H9 (cell line): ENCODE data around the gene ARRB1. TPM values are rescaled to one million over a fixed set of nuclear protein-coding genes. Genes with fewer than 3 reads are reported as not detected.

ENCODE experiments used
- DNase-seq: peaks from one replicate; pipeline ENCODE4 v3.0.0-alpha.2; 2017
- H2AFZ ChIP-seq: one replicate; pipeline ENCODE4 v1.6.1; 2013; ENCODE audit warnings: mild to moderate bottlenecking, low read length, control low read depth, moderate library complexity
- H2AK5ac ChIP-seq: 2 replicates; pipeline ENCODE4 v1.6.1; 2013; ENCODE audit warnings: low read length, control low read depth, mixed read lengths; ENCODE audit not compliant: insufficient read length
- H2BK120ac ChIP-seq: one replicate; pipeline ENCODE4 v1.6.1; 2013; ENCODE audit warnings: low read depth, mild to moderate bottlenecking, low read length, control low read depth, inconsistent platforms; ENCODE audit not compliant: poor library complexity, severe bottlenecking
- H2BK12ac ChIP-seq: 2 replicates; pipeline ENCODE4 v1.6.1; 2013; ENCODE audit warnings: low read length, control low read depth, mixed read lengths, low read depth; ENCODE audit not compliant: insufficient read length
- H2BK15ac ChIP-seq: 2 replicates; pipeline ENCODE4 v1.6.1; 2013; ENCODE audit warnings: low read depth, low read length, control low read depth
- H2BK20ac ChIP-seq: one replicate; pipeline ENCODE4 v1.6.1; 2013; ENCODE audit warnings: low read depth, mild to moderate bottlenecking, low read length, control low read depth, inconsistent platforms; ENCODE audit not compliant: poor library complexity, severe bottlenecking
- H2BK5ac ChIP-seq: 2 replicates; pipeline ENCODE4 v1.6.1; 2013; ENCODE audit warnings: low read length, control low read depth, mixed read lengths; ENCODE audit not compliant: insufficient read length
- H3K14ac ChIP-seq: 2 replicates; pipeline ENCODE4 v1.6.1; 2013; ENCODE audit warnings: low read length, control low read depth; ENCODE audit not compliant: insufficient read depth
- H3K18ac ChIP-seq: 2 replicates; pipeline ENCODE4 v1.6.1; 2013; ENCODE audit warnings: low read depth, mild to moderate bottlenecking, mixed read lengths, low read length, control low read depth; ENCODE audit not compliant: insufficient read length
- H3K23ac ChIP-seq: 2 replicates; pipeline ENCODE4 v1.6.1; 2013; ENCODE audit warnings: low read length, control low read depth, mixed read lengths, low read depth; ENCODE audit not compliant: insufficient read length
- H3K23me2 ChIP-seq: 2 replicates; pipeline ENCODE4 v1.6.1; 2013; ENCODE audit warnings: low read depth, mild to moderate bottlenecking, mixed read lengths, low read length, control low read depth; ENCODE audit not compliant: insufficient read length, poor library complexity, severe bottlenecking
- H3K27ac ChIP-seq: 2 replicates; pipeline ENCODE4 v1.5.1; 2013; ENCODE audit warnings: low read length, control low read depth, mixed read lengths, low read depth; ENCODE audit not compliant: insufficient read length
- H3K27me3 ChIP-seq: 2 replicates; pipeline ENCODE4 v1.6.1; 2013; ENCODE audit warnings: low read length, control low read depth, inconsistent platforms; ENCODE audit not compliant: insufficient read depth
- H3K4ac ChIP-seq: 2 replicates; pipeline ENCODE4 v1.6.1; 2013; ENCODE audit warnings: low read depth, mild to moderate bottlenecking, control low read depth, inconsistent platforms, low read length, moderate library complexity
- H3K4me1 ChIP-seq: 2 replicates; pipeline ENCODE4 v1.6.1; 2013; ENCODE audit warnings: low read length, control low read depth, inconsistent platforms; ENCODE audit not compliant: insufficient read depth
- H3K4me2 ChIP-seq: 2 replicates; pipeline ENCODE4 v1.6.1; 2013; ENCODE audit warnings: low read length, control low read depth, mixed read lengths; ENCODE audit not compliant: insufficient read length, insufficient read depth
- H3K56ac ChIP-seq: 2 replicates; pipeline ENCODE4 v1.6.1; 2013; ENCODE audit warnings: low read depth, mild to moderate bottlenecking, mixed read lengths, low read length, control low read depth; ENCODE audit not compliant: insufficient read length
- H3K79me1 ChIP-seq: 2 replicates; pipeline ENCODE4 v1.6.1; 2013; ENCODE audit warnings: low read depth, mild to moderate bottlenecking, moderate library complexity, low read length, control low read depth, inconsistent platforms; ENCODE audit not compliant: insufficient read depth, poor library complexity, severe bottlenecking
- H3K79me2 ChIP-seq: 2 replicates; pipeline ENCODE4 v1.6.1; 2013; ENCODE audit warnings: low read length, control low read depth, inconsistent platforms; ENCODE audit not compliant: insufficient read depth
- H3K9ac ChIP-seq: 2 replicates; pipeline ENCODE4 v1.6.1; 2013; ENCODE audit warnings: low read length, control low read depth, mixed read lengths; ENCODE audit not compliant: insufficient read length; ENCODE audit errors: extremely low read depth
- H3K9me3 ChIP-seq: one replicate; pipeline ENCODE4 v1.6.1; 2013; ENCODE audit warnings: low read depth, low read length, inconsistent platforms; ENCODE audit not compliant: control insufficient read depth
- H3T11ph ChIP-seq: one replicate; pipeline ENCODE4 v1.6.1; 2013; ENCODE audit warnings: mild to moderate bottlenecking, low read length, control low read depth, inconsistent platforms
- H4K20me1 ChIP-seq: one replicate; pipeline ENCODE4 v1.6.1; 2013; ENCODE audit not compliant: control insufficient read depth, insufficient read length, insufficient read depth
- H4K5ac ChIP-seq: 2 replicates; pipeline ENCODE4 v1.6.1; 2013; ENCODE audit warnings: low read depth, mild to moderate bottlenecking, mixed read lengths, low read length, control low read depth; ENCODE audit not compliant: insufficient read length
- H4K8ac ChIP-seq: replicated peaks from 2 replicates; pipeline ENCODE4 v1.6.1; 2013; ENCODE audit warnings: low read length, control low read depth, mixed read lengths, low read depth; ENCODE audit not compliant: insufficient read length
- H4K91ac ChIP-seq: 2 replicates; pipeline ENCODE4 v1.6.1; 2013; ENCODE audit warnings: low read depth, mild to moderate bottlenecking, moderate library complexity, mixed read lengths, low read length, control low read depth; ENCODE audit not compliant: insufficient read length
- H3K27ac Mint-ChIP-seq, 3 experiments: 2 replicates in 2 of 3; 3 replicates in 1 of 3; pipeline ENCODE4 v1.8.0; 2020 to 2021; ENCODE audit warnings: mixed read lengths in 3 of 3, mild to moderate bottlenecking in 1 of 3, moderate library complexity in 1 of 3
- H3K27me3 Mint-ChIP-seq: 2 replicates; pipeline ENCODE4 v1.8.0; 2021; ENCODE audit warnings: low read depth, mild to moderate bottlenecking, moderate library complexity, mixed read lengths
- H3K36me3 Mint-ChIP-seq, 3 experiments: 2 replicates in 2 of 3; 3 replicates in 1 of 3; pipeline ENCODE4 v1.8.0; 2020 to 2021; ENCODE audit warnings: low read depth in 3 of 3, mixed read lengths in 3 of 3; ENCODE audit not compliant: insufficient read depth in 1 of 3
- H3K4me1 Mint-ChIP-seq, 2 experiments: 2 replicates each; pipeline ENCODE4 v1.8.0; 2020; ENCODE audit warnings: mixed read lengths in 2 of 2
- H3K4me3 Mint-ChIP-seq, 2 experiments: 2 replicates in 1 of 2; 3 replicates in 1 of 2; pipeline ENCODE4 v1.8.0; 2020 to 2021; ENCODE audit warnings: mild to moderate bottlenecking in 2 of 2, mixed read lengths in 2 of 2, moderate library complexity in 1 of 2
- H3K9me3 Mint-ChIP-seq, 2 experiments: 2 replicates in 1 of 2; 3 replicates in 1 of 2; pipeline ENCODE4 v1.8.0; 2020; ENCODE audit warnings: mild to moderate bottlenecking in 2 of 2, mixed read lengths in 2 of 2, moderate library complexity in 1 of 2
- WGBS: extraction: QIAGEN DNeasy Blood & Tissue Kit; methylation state at CpG from one replicate; pipeline ENCODE4 v1.1.7; 2013; ENCODE audit warnings: missing lambda C conversion rate, low lambda C conversion rate, mixed read lengths; ENCODE audit not compliant: insufficient read length; ENCODE audit errors: extremely low coverage; 5-methylcytosine and 5-hydroxymethylcytosine counted together
- total RNA-seq: library from RNA; stranded (reverse); gene quantifications from 2 replicates; pipeline ENCODE4 v1.2.1, GENCODE V29; 2021
- TF ChIP-seq, protein P1 (sequence below): fragments of 200-600 bp; sonication (generic); conservative IDR thresholded peaks from 3 replicates; pipeline ENCODE4 v1.8.0; 2021; ENCODE audit warnings: antibody characterized with exemption, mild to moderate bottlenecking

ARRB1 gene
- total RNA-seq, 1 experiment from 2014 or later: 20.6 TPM

DNA sequence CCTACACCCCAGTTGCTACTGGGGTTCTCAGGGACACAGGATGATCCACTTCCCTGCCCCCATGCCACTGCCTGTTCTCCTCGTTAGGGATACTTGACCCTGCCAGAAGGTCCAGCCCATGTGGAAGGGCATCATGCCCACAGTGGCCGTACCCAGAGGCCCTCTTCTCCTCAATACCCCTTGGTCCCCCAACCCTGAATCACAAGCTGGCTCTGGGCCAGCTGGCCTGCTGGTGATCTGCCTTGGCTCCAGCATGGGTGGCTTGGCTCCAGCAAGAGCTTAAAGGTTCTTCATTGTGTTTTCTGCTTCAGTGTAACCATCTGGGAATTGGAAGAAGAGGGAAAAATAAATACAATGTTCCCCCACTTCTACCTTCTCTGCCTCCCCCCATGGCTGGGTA lies 122.0 kb downstream of the ARRB1 start:
- H2AFZ ChIP-seq: no peak overlapping the region
- no peak overlapping the region for H2BK15ac ChIP-seq
- H3K9ac ChIP-seq: no peak overlapping the region
- no peak overlapping the region for H2BK12ac ChIP-seq
- no peaks in the 10 kb centered on the region for H3K4me1 ChIP-seq
- H4K91ac ChIP-seq: no peak overlapping the region
- H3K18ac ChIP-seq: no peak overlapping the region
- no peak overlapping the region for H2BK120ac ChIP-seq
- no peaks in the 10 kb centered on the region for H3K23me2 ChIP-seq
- no peak overlapping the region for H3K27ac ChIP-seq
- no peak overlapping the region for H2BK5ac ChIP-seq
- H3K79me1 ChIP-seq: no peaks in the 10 kb centered on the region
- no peaks in the 10 kb centered on the region; the same call in 1 of the 2 replicates for H3K27me3 ChIP-seq
- H3K4ac ChIP-seq: no peak overlapping the region
- H2BK20ac ChIP-seq: no peak overlapping the region
- no peaks in the 10 kb centered on the region for H4K20me1 ChIP-seq
- H4K5ac ChIP-seq: no peak overlapping the region
- no peak overlapping the region for H3T11ph ChIP-seq
- TF ChIP-seq, protein P1, sequence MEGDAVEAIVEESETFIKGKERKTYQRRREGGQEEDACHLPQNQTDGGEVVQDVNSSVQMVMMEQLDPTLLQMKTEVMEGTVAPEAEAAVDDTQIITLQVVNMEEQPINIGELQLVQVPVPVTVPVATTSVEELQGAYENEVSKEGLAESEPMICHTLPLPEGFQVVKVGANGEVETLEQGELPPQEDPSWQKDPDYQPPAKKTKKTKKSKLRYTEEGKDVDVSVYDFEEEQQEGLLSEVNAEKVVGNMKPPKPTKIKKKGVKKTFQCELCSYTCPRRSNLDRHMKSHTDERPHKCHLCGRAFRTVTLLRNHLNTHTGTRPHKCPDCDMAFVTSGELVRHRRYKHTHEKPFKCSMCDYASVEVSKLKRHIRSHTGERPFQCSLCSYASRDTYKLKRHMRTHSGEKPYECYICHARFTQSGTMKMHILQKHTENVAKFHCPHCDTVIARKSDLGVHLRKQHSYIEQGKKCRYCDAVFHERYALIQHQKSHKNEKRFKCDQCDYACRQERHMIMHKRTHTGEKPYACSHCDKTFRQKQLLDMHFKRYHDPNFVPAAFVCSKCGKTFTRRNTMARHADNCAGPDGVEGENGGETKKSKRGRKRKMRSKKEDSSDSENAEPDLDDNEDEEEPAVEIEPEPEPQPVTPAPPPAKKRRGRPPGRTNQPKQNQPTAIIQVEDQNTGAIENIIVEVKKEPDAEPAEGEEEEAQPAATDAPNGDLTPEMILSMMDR: no peak
- Mint-ChIP-seq H3K9me3 (no peaks in the 10 kb centered on the region), H3K27me3 (peaks cover 9% of the 10 kb centered on the region), H3K36me3 (no peaks in the 10 kb centered on the region), H3K4me1 (peaks cover 6 to 13% of the 10 kb centered on the region in 2 experiments), H3K4me3 (no peak overlapping the region), H3K27ac (no peak overlapping the region)
- H4K8ac ChIP-seq: no peak overlapping the region
- no peak overlapping the region for H2AK5ac ChIP-seq
- H3K4me2 ChIP-seq: no peak overlapping the region
- H3K56ac ChIP-seq: no peak overlapping the region
- WGBS: no CpG with 5 or more reads among the region's 2 CpGs
- no peak for DNase-seq
- no peaks in the 10 kb centered on the region for H3K9me3 ChIP-seq
- H3K23ac ChIP-seq: no peak overlapping the region
- no peak overlapping the region for H3K14ac ChIP-seq
- H3K79me2 ChIP-seq: no peaks in the 10 kb centered on the region
